Measurements from ENCODE around the gene GGTLC2. TPM values are rescaled to one million over a fixed set of nuclear protein-coding genes. Genes with fewer than 3 reads are reported as not detected.
A peak's percentile ranks its signal among the peaks of the same experiment; 100 is the strongest.
"Not testable (repeated sequence)": the region's sequence is repeated elsewhere in the genome, so short reads cannot be mapped to it uniquely, and the experiment has no call there.

The GGTLC2 gene
- total RNA-seq, 1 donor from 2014 or later: not detected

DNA sequence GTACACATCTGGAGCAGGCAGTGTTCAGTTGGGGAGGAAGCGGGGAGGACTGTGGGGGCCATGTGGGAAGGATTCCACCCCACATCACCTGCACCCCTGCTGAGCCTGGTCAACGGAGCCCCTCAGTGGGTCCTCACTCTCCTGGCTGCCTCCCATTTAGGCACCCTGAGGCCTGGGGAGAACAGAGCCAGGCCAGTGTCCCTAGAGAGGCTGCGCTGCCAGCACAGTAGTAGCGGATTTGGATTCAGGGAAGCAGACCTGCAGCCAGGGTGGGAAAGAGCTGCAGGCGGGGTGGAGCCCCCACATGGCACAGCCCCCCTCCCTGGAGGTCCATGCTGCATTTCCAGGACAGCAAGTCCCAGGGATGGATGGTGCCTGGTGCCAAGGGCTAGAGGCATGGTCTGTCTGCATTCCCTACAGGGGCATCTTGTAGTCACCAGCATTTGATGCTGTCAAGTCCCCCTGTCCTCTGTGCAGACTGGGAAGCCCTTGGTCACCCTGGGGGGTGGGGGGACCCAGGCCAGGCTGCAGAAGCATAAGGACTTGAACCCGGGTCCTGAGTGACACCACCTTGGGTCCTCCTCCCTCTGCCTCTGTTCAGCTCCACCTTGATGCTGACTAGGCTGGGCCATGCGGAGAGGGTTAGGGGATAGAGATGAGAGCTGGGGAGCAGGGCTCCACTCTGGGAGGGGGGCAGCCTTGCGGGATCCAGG lies 6.5 kb downstream of the GGTLC2 start:
- H3K27ac Mint-ChIP-seq; H3K9me3 Mint-ChIP-seq; H3K27me3 Mint-ChIP-seq; DNase-seq; H3K4me3 Mint-ChIP-seq; H3K36me3 Mint-ChIP-seq (ENCODE audit: low read depth); intact Hi-C loops (cut with micrococcal nuclease): not testable (repeated sequence)
- H3K4me1 Mint-ChIP-seq: peaks cover 16% of the 10 kb centered on the region

DNA sequence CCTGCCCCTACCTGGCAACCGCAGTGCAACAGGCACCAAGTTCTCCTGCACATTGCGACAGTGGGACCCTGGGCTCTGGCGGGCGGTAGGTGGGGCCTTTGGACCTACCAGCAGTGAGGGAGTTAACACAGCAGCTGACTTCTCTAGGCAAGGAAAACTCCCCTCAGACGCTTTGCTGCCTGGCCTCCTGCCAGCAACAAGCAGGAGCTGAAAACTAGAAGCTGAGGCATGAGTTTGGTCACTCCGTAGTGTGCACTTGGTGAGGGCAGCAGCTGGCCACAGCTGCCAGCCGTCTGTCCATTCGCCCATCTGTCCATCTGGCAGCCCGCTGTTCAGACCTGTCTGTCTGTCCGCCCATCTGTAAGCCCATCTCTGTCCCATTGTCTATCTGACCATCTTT lies 7.2 kb downstream of the GGTLC2 start:
- not testable (repeated sequence) for DNase-seq; H3K36me3 Mint-ChIP-seq (ENCODE audit: low read depth)

DNA sequence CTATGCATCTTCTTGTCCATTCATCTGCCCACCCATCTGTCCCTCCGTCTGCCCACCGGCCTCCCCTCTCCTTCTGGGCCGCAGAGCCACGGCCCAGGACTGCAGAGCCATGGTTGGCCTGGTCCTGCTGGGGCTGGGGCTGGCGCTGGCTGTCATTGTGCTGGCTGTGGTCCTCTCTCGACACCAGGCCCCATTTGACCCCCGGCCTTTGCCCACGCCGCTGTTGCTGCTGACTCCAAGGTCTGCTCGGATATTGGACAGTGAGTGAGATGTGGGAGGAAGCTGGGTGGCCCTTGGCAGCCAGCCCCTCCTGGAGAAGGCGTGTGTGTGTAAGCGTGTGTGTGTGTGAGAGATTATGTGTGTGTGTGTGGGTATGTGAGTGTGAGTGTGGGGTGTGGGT lies 7.7 kb downstream of the GGTLC2 start:
- Mint-ChIP-seq H3K27ac (peak overlapping the region; percentile 60), H3K4me1 (peaks cover 16% of the 10 kb centered on the region)
- H3K9me3 Mint-ChIP-seq; H3K36me3 Mint-ChIP-seq (ENCODE audit: low read depth); H3K4me3 Mint-ChIP-seq; H3K27me3 Mint-ChIP-seq; intact Hi-C loops (cut with micrococcal nuclease); DNase-seq: not testable (repeated sequence)

More for the DNA sequence above, 7.2 kb downstream of the GGTLC2 start:
- peaks cover 16% of the 10 kb centered on the region for H3K4me1 Mint-ChIP-seq
- H3K27ac Mint-ChIP-seq; H3K4me3 Mint-ChIP-seq; H3K9me3 Mint-ChIP-seq; H3K27me3 Mint-ChIP-seq; intact Hi-C loops (cut with micrococcal nuclease): not testable (repeated sequence)

DNA sequence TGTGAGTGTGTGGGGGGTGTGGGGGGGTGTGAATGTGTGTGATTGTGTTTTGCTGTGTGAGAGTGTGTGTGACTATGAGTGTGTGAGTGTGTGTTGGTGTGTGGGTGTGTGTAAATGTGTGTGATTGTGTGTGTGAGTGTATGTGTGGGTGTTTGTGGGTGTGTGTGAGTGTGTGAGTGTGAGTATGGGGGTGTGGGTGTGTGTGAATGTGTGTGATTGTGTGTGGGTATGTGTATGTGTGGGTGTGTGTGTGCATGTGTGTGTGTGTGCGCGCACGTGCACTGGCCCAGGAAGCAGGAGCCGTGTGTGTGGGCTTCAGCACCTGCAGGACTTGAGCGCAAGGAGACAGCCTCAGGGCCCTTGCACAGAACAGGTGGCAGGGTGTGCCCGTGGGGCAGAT lies 8.2 kb downstream of the GGTLC2 start:
- H3K36me3 Mint-ChIP-seq (ENCODE audit: low read depth); H3K9me3 Mint-ChIP-seq; intact Hi-C loops (cut with micrococcal nuclease); H3K27ac Mint-ChIP-seq; DNase-seq; H3K4me3 Mint-ChIP-seq; H3K27me3 Mint-ChIP-seq: not testable (repeated sequence)
- peaks cover 16% of the 10 kb centered on the region for H3K4me1 Mint-ChIP-seq

DNA sequence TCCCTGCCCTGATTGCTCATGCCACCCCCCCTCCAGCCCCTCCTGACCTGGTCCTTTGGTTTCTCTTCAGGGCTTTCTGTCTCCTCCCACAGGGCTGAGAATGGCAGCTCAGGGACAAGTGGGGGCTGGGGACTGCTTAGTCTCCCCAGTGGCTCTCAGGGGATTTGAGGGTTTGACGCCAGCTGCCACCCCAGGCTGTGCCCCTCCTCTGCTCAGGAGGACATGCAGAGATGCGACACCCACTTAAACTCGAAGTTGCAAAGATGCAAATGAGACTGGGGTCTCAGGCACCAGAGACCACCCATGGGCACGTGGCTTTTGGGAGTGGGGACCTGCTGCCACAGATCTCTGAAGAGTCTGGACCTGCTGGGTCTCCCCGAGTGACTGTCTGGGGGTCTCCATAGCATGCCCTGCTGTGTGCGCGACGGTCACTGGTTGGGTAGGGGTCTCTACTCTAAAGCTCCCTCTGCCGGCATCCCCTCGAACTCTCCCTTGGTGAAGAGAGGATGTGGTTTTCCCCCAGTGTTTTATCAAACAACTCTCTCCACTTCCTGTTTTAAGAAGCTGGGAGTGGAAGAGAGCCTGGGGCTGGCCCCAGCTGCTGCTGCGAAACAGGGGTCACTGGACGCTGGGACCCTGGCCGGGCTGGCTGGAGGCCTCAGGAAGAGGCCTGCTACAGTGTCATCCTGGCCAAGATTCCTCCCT lies 9.4 kb downstream of the GGTLC2 start:
- H3K9me3 Mint-ChIP-seq; intact Hi-C loops (cut with micrococcal nuclease); H3K27me3 Mint-ChIP-seq; H3K4me3 Mint-ChIP-seq; H3K27ac Mint-ChIP-seq; H3K36me3 Mint-ChIP-seq (ENCODE audit: low read depth): not testable (repeated sequence)
- peak; percentile 63 for DNase-seq
- peaks cover 16% of the 10 kb centered on the region for H3K4me1 Mint-ChIP-seq

DNA sequence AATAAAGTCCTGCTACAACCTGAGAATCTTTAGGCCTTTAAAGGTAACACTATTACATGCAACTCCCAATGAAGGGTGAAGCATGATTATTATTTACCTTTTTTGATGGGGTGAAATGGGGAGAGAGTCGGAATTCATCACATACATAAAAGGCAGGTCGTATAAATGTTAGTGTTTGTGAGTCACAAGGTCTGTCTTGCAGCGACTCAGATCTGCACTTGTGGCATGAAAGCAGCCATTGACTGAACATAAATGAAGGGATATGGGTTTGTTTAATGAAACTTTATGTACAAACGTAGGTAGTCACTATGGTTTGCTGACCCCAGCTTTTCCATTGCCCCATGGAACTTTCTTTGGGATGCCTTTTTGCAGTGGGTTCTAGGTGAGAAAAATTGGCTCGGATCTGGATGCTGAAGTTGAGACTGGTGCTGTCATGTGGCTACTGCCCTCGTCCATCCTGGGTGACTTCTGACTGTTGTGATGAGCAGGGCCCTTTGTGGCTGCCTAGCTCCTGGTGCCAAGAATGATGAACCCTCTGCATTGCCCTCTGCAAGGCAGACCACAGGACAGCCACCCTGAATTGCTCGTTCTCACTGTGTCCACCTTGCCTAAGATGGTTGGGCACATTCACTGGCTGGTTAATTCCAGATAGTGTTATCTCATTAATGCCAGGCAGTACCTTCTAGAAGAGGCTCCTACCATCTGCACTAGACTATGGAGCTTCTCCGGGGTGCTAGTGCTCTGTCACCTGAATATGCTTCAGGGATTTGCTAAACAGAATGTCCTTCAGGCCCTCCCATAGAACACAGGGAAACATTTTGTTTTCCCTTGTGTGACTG lies 11.3 kb downstream of the GGTLC2 start:
- peaks cover 18% of the 10 kb centered on the region for H3K27me3 Mint-ChIP-seq
- no peaks in the 10 kb centered on the region for H3K36me3 Mint-ChIP-seq (ENCODE audit: low read depth)
- intact Hi-C loops (cut with micrococcal nuclease): no loop called here
- no peak overlapping the region for H3K4me3 Mint-ChIP-seq
- H3K4me1 Mint-ChIP-seq: peaks cover 16% of the 10 kb centered on the region
- no peak overlapping the region for H3K27ac Mint-ChIP-seq
- no peaks in the 10 kb centered on the region for H3K9me3 Mint-ChIP-seq
- no peak for DNase-seq

DNA sequence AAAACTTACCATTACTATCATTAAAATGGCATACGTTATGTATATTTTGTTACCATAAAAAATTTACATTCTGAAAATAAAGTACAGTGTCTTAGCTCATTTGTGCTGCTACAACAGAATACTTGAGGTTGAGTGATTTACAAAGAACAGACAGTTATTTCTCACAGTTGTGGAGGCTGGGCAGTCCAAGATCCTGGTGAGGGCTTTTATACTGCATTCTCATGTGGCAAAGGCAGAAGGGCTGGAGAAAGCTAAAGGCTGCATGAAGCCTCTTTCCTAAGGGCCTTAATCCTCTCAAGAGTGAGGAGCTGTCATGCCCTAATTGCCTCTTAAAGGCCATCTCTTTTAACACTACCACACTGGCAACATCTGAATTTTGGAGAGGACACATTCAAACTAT lies 13.3 kb downstream of the GGTLC2 start:
- no peak overlapping the region for H3K4me3 Mint-ChIP-seq
- H3K36me3 Mint-ChIP-seq (ENCODE audit: low read depth): no peaks in the 10 kb centered on the region
- H3K9me3 Mint-ChIP-seq: no peaks in the 10 kb centered on the region
- intact Hi-C loops (cut with micrococcal nuclease): no loop called here
- H3K27me3 Mint-ChIP-seq: peaks cover 19% of the 10 kb centered on the region
- peaks cover 11% of the 10 kb centered on the region for H3K4me1 Mint-ChIP-seq
- no peak overlapping the region for H3K27ac Mint-ChIP-seq
- DNase-seq: no peak

DNA sequence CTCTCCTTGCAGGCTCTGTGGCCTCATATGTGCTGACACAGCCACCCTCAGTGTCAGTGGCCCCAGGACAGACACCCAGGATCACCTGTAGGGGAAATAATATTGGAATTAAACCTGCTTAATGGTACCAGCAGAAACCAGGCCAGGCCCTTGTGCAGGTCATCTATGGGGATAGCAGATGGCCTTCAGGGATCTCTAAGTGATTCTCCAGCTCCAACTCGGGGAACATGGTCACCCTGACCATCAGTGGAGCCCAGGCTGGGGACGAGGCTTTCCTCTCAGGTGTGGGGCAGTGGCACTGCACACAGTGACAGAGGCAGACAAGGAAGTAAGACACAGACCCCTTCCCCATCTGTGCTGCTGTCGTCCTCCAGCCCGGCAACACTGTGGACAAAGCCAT lies 16.9 kb downstream of the GGTLC2 start:
- intact Hi-C loops (cut with micrococcal nuclease): no loop called here
- DNase-seq: no peak
- no peaks in the 10 kb centered on the region for H3K36me3 Mint-ChIP-seq (ENCODE audit: low read depth)
- H3K4me3 Mint-ChIP-seq: no peak overlapping the region
- H3K9me3 Mint-ChIP-seq: no peaks in the 10 kb centered on the region
- no peaks in the 10 kb centered on the region for H3K4me1 Mint-ChIP-seq
- H3K27me3 Mint-ChIP-seq: peaks cover 21% of the 10 kb centered on the region
- no peak overlapping the region for H3K27ac Mint-ChIP-seq

DNA sequence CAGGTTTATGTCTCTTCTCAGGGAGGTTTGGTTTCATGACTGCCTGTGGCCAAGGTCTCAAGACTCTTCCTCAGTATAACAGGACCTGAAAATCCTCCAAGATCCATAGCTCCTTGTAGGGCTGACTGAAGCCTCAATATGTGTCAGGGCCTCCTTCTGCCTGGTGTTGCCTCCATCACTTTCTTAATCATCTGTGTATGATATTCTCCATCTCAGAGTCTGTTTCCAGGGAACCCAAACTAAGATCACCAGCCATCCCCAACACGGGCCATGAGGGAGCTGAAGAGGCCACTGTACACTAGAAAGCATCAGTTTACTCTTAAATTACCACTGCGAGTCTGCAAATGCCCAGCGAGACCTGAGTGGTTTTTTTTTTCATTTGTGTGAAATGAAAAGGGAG lies 17.7 kb downstream of the GGTLC2 start:
- intact Hi-C loops (cut with micrococcal nuclease): no loop called here
- Mint-ChIP-seq H3K27me3 (peaks cover 17% of the 10 kb centered on the region), H3K4me1 (no peaks in the 10 kb centered on the region), H3K9me3 (no peaks in the 10 kb centered on the region), H3K4me3 (no peak overlapping the region), H3K27ac (no peak overlapping the region), H3K36me3 (ENCODE audit: low read depth) (no peaks in the 10 kb centered on the region)
- DNase-seq: no peak

DNA sequence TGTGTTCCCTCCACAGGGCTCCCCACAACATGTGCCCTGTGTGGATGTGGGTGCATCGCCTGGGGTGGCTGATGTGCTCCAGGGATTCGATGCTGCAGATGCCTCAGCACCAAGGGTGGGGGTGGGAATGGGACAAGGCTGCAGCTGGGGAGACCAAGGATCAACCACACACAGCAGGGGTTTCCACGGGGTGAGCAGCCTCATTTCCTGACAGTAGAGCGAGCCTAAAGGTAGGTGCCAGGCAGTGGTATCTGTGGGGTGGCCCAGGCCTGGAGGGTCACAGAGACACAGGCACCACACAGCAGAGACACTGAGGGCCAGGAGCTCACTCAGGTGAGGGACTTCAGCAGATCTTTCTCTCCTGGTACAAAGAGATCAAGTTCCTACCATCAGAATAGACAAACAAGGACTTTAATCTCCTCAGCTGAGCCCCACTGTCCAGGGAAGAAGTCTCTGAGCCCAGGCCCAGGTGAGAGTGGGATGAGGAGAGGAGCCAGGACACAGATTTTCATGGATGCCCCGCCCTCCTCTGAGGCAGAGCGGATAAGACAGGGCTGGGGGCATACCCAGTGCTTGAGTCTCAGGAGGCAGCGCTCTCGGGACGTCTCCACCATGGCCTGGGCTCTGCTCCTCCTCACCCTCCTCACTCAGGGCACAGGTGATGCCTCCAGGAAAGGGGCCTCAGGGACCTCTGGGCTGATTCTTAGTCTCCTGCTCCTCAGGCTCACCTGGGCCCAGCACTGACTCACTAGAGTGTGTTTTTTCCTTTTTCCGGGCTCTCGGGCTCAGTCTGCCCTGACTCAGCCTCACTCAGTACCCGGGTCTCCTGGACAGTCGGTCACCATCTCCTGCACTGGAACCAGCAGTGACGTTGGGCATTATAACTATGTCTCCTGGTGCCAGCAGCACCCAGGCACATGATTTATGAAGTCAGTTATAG lies 19.7 kb downstream of the GGTLC2 start:
- Mint-ChIP-seq H3K9me3 (no peaks in the 10 kb centered on the region), H3K27ac (no peak overlapping the region), H3K4me3 (no peak overlapping the region), H3K4me1 (no peaks in the 10 kb centered on the region), H3K36me3 (ENCODE audit: low read depth) (no peaks in the 10 kb centered on the region), H3K27me3 (peaks cover 9% of the 10 kb centered on the region)
- DNase-seq: no peak
- intact Hi-C loops (cut with micrococcal nuclease): no loop called here

DNA sequence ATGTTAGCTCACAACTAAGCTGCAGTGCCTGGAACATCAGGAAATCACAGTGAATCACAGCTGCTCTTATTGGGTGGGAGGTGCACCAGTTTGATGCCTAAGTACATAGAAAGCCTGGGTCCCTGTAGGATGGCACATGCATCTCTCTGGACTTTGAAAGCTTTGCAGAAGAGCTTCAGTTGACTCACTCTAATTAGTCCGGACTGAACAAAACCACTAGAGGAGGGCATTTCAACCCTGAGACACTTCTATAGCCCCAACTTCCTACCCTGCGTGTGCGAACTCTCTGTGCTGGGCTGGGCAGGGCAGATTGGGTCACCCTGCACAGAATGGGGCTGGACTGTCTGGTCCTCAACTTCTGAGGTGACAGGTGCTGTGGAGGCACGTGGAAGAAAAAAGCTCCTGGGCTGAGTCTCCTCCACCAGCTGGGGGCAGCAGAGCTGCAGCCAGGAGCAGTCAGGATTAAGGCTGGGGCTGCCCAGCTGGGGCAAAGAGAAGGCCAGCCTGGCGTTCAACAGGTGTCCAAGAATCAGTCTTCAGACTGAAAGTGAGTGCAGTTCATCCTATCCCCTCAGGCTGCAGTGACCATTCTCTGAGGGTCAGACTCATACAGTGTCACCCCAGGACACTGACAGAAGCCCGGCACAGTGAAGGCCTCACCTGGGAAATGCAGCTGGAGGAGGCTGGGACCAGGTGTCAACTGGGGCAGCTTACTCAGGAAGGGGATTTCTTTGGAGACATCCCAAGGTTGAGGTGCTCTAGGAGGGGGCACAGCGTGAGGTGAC lies 22.1 kb downstream of the GGTLC2 start:
- intact Hi-C loops (cut with micrococcal nuclease): no loop called here
- no peak overlapping the region for H3K4me3 Mint-ChIP-seq

DNA sequence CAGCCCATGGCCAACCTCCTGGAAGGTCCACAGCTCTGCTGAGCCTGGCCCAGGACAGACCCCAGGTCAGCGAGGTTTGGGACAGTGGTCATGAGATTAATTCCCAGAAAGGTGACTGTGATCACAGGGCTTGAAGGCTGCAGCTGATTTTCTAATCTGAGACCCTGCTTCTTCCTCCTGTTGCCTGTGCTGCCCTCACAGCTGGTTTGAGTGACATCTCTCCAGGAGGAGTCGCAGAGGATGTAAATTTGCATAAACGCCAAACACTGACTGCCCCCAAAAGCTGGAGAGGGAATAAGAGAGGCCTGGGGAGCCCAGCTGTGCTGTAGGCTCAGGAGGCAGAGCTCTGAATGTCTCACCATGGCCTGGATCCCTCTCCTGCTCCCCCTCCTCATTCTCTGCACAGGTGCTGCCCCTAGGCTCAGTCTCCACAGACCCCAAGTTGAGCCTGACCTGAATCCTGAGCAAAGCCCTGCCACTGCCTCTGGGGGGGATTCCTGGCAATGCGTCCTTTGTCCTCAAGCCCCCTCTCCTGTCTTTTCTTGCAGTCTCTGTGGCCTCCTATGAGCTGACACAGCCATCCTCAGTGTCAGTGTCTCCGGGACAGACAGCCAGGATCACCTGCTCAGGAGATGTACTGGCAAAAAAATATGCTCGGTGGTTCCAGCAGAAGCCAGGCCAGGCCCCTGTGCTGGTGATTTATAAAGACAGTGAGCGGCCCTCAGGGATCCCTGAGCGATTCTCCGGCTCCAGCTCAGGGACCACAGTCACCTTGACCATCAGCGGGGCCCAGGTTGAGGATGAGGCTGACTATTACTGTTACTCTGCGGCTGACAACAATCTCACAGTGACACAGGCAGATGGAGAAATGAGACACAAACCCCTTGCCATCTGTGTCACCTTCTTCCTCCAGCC lies 23.8 kb downstream of the GGTLC2 start:
- Mint-ChIP-seq H3K36me3 (ENCODE audit: low read depth) (no peaks in the 10 kb centered on the region), H3K9me3 (no peaks in the 10 kb centered on the region), H3K27me3 (peaks cover 19% of the 10 kb centered on the region), H3K27ac (no peak overlapping the region), H3K4me1 (no peaks in the 10 kb centered on the region), H3K4me3 (no peak overlapping the region)
- DNase-seq: no peak
- intact Hi-C loops (cut with micrococcal nuclease): no loop called here

More for the DNA sequence above, 22.1 kb downstream of the GGTLC2 start:
- Mint-ChIP-seq H3K27ac (no peak overlapping the region), H3K4me1 (no peaks in the 10 kb centered on the region), H3K9me3 (no peaks in the 10 kb centered on the region), H3K36me3 (ENCODE audit: low read depth) (no peaks in the 10 kb centered on the region), H3K27me3 (peaks cover 16% of the 10 kb centered on the region)
- DNase-seq: peak; percentile 74

Measured in activated CD4-positive, alpha-beta T cell treated with anti-CD3 and anti-CD28 coated beads, Interleukin-2, amount 10 ng/mL, durations not matched to agents 24 days and 14 days (primary cell).